HFFc6 (cell line): ENCODE measurements around the gene XXYLT1. TPM values are rescaled to one million over a fixed set of nuclear protein-coding genes. Genes with fewer than 3 reads are reported as not detected.

ENCODE experiments used
- DNase-seq: peaks from one replicate; pipeline ENCODE4 v3.0.0-alpha.2; 2018
- H3K27ac Mint-ChIP-seq: 2 replicates; pipeline ENCODE4 v1.8.0; 2020; ENCODE audit warnings: mild to moderate bottlenecking, mixed read lengths
- H3K27me3 Mint-ChIP-seq: 2 replicates; pipeline ENCODE4 v1.8.0; 2021; ENCODE audit warnings: mild to moderate bottlenecking, moderate library complexity, mixed read lengths; ENCODE audit not compliant: insufficient read depth
- H3K36me3 Mint-ChIP-seq: 2 replicates; pipeline ENCODE4 v1.8.0; 2021; ENCODE audit warnings: low read depth, mixed read lengths
- H3K4me1 Mint-ChIP-seq: 2 replicates; pipeline ENCODE4 v1.8.0; 2020; ENCODE audit warnings: low read depth, mixed read lengths
- H3K4me3 Mint-ChIP-seq: 2 replicates; pipeline ENCODE4 v1.8.0; 2020; ENCODE audit warnings: mild to moderate bottlenecking, moderate library complexity, mixed read lengths
- H3K9me3 Mint-ChIP-seq: 2 replicates; pipeline ENCODE4 v1.8.0; 2020; ENCODE audit warnings: mild to moderate bottlenecking, mixed read lengths
- CTCF ChIP-seq: fragments of 200-600 bp; sonication (generic); IDR thresholded peaks from 2 replicates; pipeline ENCODE4 v1.5.0; 2021; ENCODE audit warnings: antibody characterized with exemption, mild to moderate bottlenecking
- total RNA-seq, 6 experiments: library from RNA; stranded (reverse); fragmentation: NEBNext Ultra II Directional; extraction: Animal tissue kit (Norgen Biotek cat#: 25700); gene quantifications; 2 replicates in 1 of 6; 3 replicates in 5 of 6; pipeline ENCODE4 v1.2.3, GENCODE V29; 2021

The XXYLT1 gene
- total RNA-seq, 6 experiments from 2014 or later, result 16.9 to 24.2 (median 18.3) TPM

GRCh38 chr3:195196266-195196665 lies 74.7 kb downstream of the XXYLT1 start:
- peaks cover 3% of the 10 kb centered on the region; the same call in 1 of the 2 replicates for H3K27me3 Mint-ChIP-seq
- H3K27ac Mint-ChIP-seq, result peak overlapping the region; percentile 91
- peaks cover 7% of the 10 kb centered on the region for H3K9me3 Mint-ChIP-seq
- H3K4me1 Mint-ChIP-seq, result peaks cover 56% of the 10 kb centered on the region
- no peak; the same call in 1 of the 2 replicates for TF ChIP-seq CTCF
- H3K36me3 Mint-ChIP-seq, result peaks cover 10% of the 10 kb centered on the region
- peak overlapping the region; percentile 64 for H3K4me3 Mint-ChIP-seq
- peak; percentile 56 for DNase-seq

- Mint-ChIP-seq H3K27ac (peak overlapping the region; percentile 68), H3K4me3 (no peak overlapping the region), H3K27me3 (peaks cover 3% of the 10 kb centered on the region; the same call in 1 of the 2 replicates), H3K9me3 (peaks cover 10% of the 10 kb centered on the region), H3K36me3 (peaks cover 14% of the 10 kb centered on the region), H3K4me1 (peaks cover 50% of the 10 kb centered on the region)
- DNase-seq, result no peak
- TF ChIP-seq CTCF, result no peak
Observed at GRCh38 chr3:195195321-195196209, 75.4 kb downstream of the XXYLT1 start.

- H3K9me3 Mint-ChIP-seq, result peaks cover 10% of the 10 kb centered on the region
- DNase-seq, result no peak
- no peak for TF ChIP-seq CTCF
- peaks cover 16% of the 10 kb centered on the region for H3K36me3 Mint-ChIP-seq
- no peak overlapping the region; the same call in 1 of the 2 replicates for H3K27ac Mint-ChIP-seq
- peaks cover 3% of the 10 kb centered on the region; the same call in 1 of the 2 replicates for H3K27me3 Mint-ChIP-seq
- peaks cover 49% of the 10 kb centered on the region for H3K4me1 Mint-ChIP-seq
- no peak overlapping the region for H3K4me3 Mint-ChIP-seq
Observed at GRCh38 chr3:195194559-195195206, 76.3 kb downstream of the XXYLT1 start.

DNA sequence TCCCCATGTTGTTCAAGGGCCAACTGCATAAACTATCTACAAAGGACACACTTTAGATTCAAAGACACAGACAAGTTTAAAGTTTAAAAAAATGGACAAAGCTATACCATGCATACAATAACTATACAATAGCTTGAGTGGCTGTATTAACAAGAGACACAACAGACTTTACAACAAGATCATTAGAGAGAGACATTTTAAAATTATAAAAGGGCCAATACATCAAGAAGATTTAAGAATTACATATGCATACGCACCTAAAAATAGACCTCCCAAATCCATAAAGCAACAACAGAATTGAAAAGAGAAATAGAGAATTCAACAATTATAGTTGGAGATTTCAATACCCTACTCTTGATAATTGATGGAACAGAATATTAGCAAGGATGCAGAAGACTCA lies 79.4 kb downstream of the XXYLT1 start:
- Mint-ChIP-seq H3K27me3 (peaks cover 3% of the 10 kb centered on the region; the same call in 1 of the 2 replicates), H3K9me3 (peaks cover 10% of the 10 kb centered on the region), H3K27ac (no peak overlapping the region), H3K4me1 (peaks cover 54% of the 10 kb centered on the region), H3K36me3 (peaks cover 15% of the 10 kb centered on the region), H3K4me3 (no peak overlapping the region)
- DNase-seq, result no peak
- TF ChIP-seq CTCF, result no peak

GRCh38 chr3:195189821-195190220 lies 81.1 kb downstream of the XXYLT1 start:
- Mint-ChIP-seq H3K27ac (peak overlapping the region; percentile 51; the same call in 1 of the 2 replicates), H3K4me1 (peaks cover 57% of the 10 kb centered on the region), H3K9me3 (peaks cover 10% of the 10 kb centered on the region), H3K36me3 (peaks cover 18% of the 10 kb centered on the region), H3K27me3 (peaks cover 3% of the 10 kb centered on the region), H3K4me3 (no peak overlapping the region)
- no peak for DNase-seq
- no peak for TF ChIP-seq CTCF
